GM23338 (cell line): ENCODE results near the gene TRPM1. TPM values are rescaled to one million over a fixed set of nuclear protein-coding genes. Genes with fewer than 3 reads are reported as not detected.

Source experiments
- ATAC-seq: fragments of 200-7000 bp; cut with Tn5 transposase; 3 replicates; pipeline ENCODE4 v1.9.1; 2020
- DNase-seq: peaks from one replicate; pipeline ENCODE4 v3.0.0-alpha.2; 2015; ENCODE audit warnings: low spot score
- H2AFZ ChIP-seq: fragments of 200-600 bp; sonication (generic); 2 replicates; pipeline ENCODE4 v1.8.0; 2016; ENCODE audit warnings: antibody characterized with exemption, mild to moderate bottlenecking, moderate library complexity
- H3F3A ChIP-seq: fragments of 200-600 bp; sonication (generic); replicated peaks from 2 replicates; pipeline ENCODE4 v1.8.0; 2017; ENCODE audit warnings: antibody characterized with exemption, mixed run types, low read depth
- H3K27ac ChIP-seq: fragments of 200-600 bp; sonication (generic); 2 replicates; pipeline ENCODE4 v1.6.1; 2016; ENCODE audit warnings: low read depth
- H3K27me3 ChIP-seq: fragments of 200-600 bp; sonication (generic); 2 replicates; pipeline ENCODE4 v1.8.0; 2016; ENCODE audit warnings: mild to moderate bottlenecking, mixed run types, moderate library complexity; ENCODE audit not compliant: insufficient read depth
- H3K36me3 ChIP-seq: fragments of 200-600 bp; sonication (generic); 2 replicates; pipeline ENCODE4 v1.8.0; 2016; ENCODE audit warnings: mild to moderate bottlenecking; ENCODE audit not compliant: insufficient read depth
- H3K4me1 ChIP-seq: fragments of 200-600 bp; sonication (generic); 2 replicates; pipeline ENCODE4 v1.8.0; 2016; ENCODE audit warnings: mild to moderate bottlenecking, moderate library complexity; ENCODE audit not compliant: insufficient read depth
- H3K4me2 ChIP-seq: fragments of 200-600 bp; sonication (generic); 2 replicates; pipeline ENCODE4 v1.7.1; 2017; ENCODE audit warnings: mixed run types
- H3K4me3 ChIP-seq: fragments of 200-600 bp; sonication (generic); 2 replicates; pipeline ENCODE4 v1.6.1; 2016; ENCODE audit warnings: mixed run types
- H3K79me2 ChIP-seq: fragments of 200-600 bp; sonication (generic); replicated peaks from 2 replicates; pipeline ENCODE4 v1.8.0; 2017; ENCODE audit warnings: mild to moderate bottlenecking; ENCODE audit not compliant: insufficient read depth
- H3K9me2 ChIP-seq: fragments of 200-600 bp; sonication (generic); 2 replicates; pipeline ENCODE4 v1.8.0; 2017; ENCODE audit not compliant: insufficient read depth
- H4K20me1 ChIP-seq: fragments of 200-600 bp; sonication (generic); replicated peaks from 2 replicates; pipeline ENCODE4 v1.8.0; 2017; ENCODE audit warnings: mild to moderate bottlenecking; ENCODE audit not compliant: insufficient read depth
- H3K27ac Mint-ChIP-seq: 2 replicates; pipeline ENCODE4 v1.8.0; 2020; ENCODE audit warnings: inconsistent platforms, mild to moderate bottlenecking, moderate library complexity, mixed read lengths
- H3K27me3 Mint-ChIP-seq: 3 replicates; pipeline ENCODE4 v1.8.0; 2022; ENCODE audit warnings: low read depth, mild to moderate bottlenecking, moderate library complexity, mixed read lengths, inconsistent platforms; ENCODE audit not compliant: insufficient read depth, poor library complexity
- H3K36me3 Mint-ChIP-seq: 3 replicates; pipeline ENCODE4 v1.8.0; 2021; ENCODE audit warnings: low read depth, mild to moderate bottlenecking, inconsistent platforms, moderate library complexity, mixed read lengths
- H3K4me1 Mint-ChIP-seq: 3 replicates; pipeline ENCODE4 v1.8.0; 2020; ENCODE audit warnings: mild to moderate bottlenecking, inconsistent platforms, mixed read lengths
- H3K4me3 Mint-ChIP-seq: 3 replicates; pipeline ENCODE4 v1.8.0; 2021; ENCODE audit warnings: moderate library complexity, mild to moderate bottlenecking, inconsistent platforms, mixed read lengths
- H3K9me3 Mint-ChIP-seq: 3 replicates; pipeline ENCODE4 v1.8.0; 2020; ENCODE audit warnings: moderate library complexity, mild to moderate bottlenecking, inconsistent platforms, mixed read lengths
- CREB1 ChIP-seq: fragments of 250-450 bp; sonication (Bioruptor Pico); IDR thresholded peaks from 2 replicates; pipeline ENCODE4 v1.5.0; 2020; ENCODE audit warnings: low read depth, mild to moderate bottlenecking, moderate library complexity
- ETS1 ChIP-seq: IDR thresholded peaks from 2 replicates; pipeline ENCODE4 v1.6.1; 2016; ENCODE audit warnings: antibody characterized with exemption
- EZH2 ChIP-seq: fragments of 200-600 bp; sonication (generic); IDR thresholded peaks from one replicate; pipeline ENCODE4 v1.8.0; 2017; ENCODE audit warnings: antibody characterized with exemption, mild to moderate bottlenecking, low read depth; ENCODE audit not compliant: unreplicated experiment
- EZH2phosphoT487 ChIP-seq: fragments of 200-600 bp; sonication (generic); IDR thresholded peaks from one replicate; pipeline ENCODE4 v1.8.1; 2018; ENCODE audit warnings: antibody characterized with exemption; ENCODE audit not compliant: unreplicated experiment
- JUNB ChIP-seq: IDR thresholded peaks from one replicate; pipeline ENCODE4 v1.6.1; 2016; ENCODE audit warnings: antibody characterized with exemption; ENCODE audit not compliant: unreplicated experiment
- NANOG ChIP-seq: IDR thresholded peaks from 2 replicates; pipeline ENCODE4 v1.6.1; 2016; ENCODE audit warnings: antibody characterized with exemption, borderline replicate concordance
- POLR2AphosphoS5 ChIP-seq: IDR thresholded peaks from 2 replicates; pipeline ENCODE4 v1.6.1; 2016; ENCODE audit warnings: antibody characterized with exemption, low read depth
- REST ChIP-seq: IDR thresholded peaks from one replicate; pipeline ENCODE4 v1.6.1; 2018; ENCODE audit warnings: antibody characterized with exemption; ENCODE audit not compliant: unreplicated experiment
- STAT1 ChIP-seq: IDR thresholded peaks from one replicate; pipeline ENCODE4 v1.6.1; 2016; ENCODE audit warnings: antibody characterized with exemption; ENCODE audit not compliant: unreplicated experiment
- ZNF114 ChIP-seq: fragments of 250-450 bp; sonication (Bioruptor Pico); IDR thresholded peaks from 2 replicates; pipeline ENCODE4 v1.5.0; 2020; ENCODE audit warnings: mild to moderate bottlenecking, moderate library complexity
- ZNF331 ChIP-seq: fragments of 250-450 bp; sonication (Bioruptor Pico); IDR thresholded peaks from 2 replicates; pipeline ENCODE4 v1.5.0; 2020; ENCODE audit warnings: low read depth, mild to moderate bottlenecking, moderate library complexity
- polyA plus RNA-seq: library from polyadenylated mRNA; unstranded; fragments of >200 nt; fragmentation: Nextera tagmentation; extraction: Ambion mirVana; gene quantifications from 2 replicates; pipeline ENCODE4 v1.2.1, GENCODE V29; 2016
- total RNA-seq: library from RNA; depleted of rRNA; stranded (reverse); fragments of >200 nt; shearing (Covaris generic); gene quantifications from 2 replicates; pipeline ENCODE4 v1.2.3, GENCODE V29; 2014
- TF ChIP-seq, protein P1 (sequence below): fragments of 250-450 bp; sonication (Bioruptor Pico); IDR thresholded peaks from 2 replicates; pipeline ENCODE4 v1.5.0; 2020; ENCODE audit warnings: mild to moderate bottlenecking, moderate library complexity
- TF ChIP-seq, protein P2 (sequence below), 2 experiments: fragments of 200-600 bp in 1 of 2; sonication (generic) in 1 of 2; conservative IDR thresholded peaks; 2 replicates each; pipeline versions ENCODE4 v1.5.1 to v1.6.1; 2016 to 2017; ENCODE audit warnings: antibody characterized with exemption in 2 of 2, low read depth in 2 of 2, mild to moderate bottlenecking in 2 of 2, moderate library complexity in 1 of 2

The TRPM1 gene
- total and polyA plus RNA-seq, 2 experiments from 2014 or later: 0.19 TPM; not detected in 1

GRCh38 chr15:31040611-31041010 lies 60.9 kb downstream of the TRPM1 start:
- TF ChIP-seq STAT1 (no peak), JUNB (no peak), CREB1 (no peak), ZNF331 (CRISPR knock-in tag) (no peak), ETS1 (no peak), EZH2phosphoT487 (no peak), ZNF114 (no peak), POLR2AphosphoS5 (no peak), REST (no peak), NANOG (no peak), EZH2 (no peak)
- TF ChIP-seq, protein P1, sequence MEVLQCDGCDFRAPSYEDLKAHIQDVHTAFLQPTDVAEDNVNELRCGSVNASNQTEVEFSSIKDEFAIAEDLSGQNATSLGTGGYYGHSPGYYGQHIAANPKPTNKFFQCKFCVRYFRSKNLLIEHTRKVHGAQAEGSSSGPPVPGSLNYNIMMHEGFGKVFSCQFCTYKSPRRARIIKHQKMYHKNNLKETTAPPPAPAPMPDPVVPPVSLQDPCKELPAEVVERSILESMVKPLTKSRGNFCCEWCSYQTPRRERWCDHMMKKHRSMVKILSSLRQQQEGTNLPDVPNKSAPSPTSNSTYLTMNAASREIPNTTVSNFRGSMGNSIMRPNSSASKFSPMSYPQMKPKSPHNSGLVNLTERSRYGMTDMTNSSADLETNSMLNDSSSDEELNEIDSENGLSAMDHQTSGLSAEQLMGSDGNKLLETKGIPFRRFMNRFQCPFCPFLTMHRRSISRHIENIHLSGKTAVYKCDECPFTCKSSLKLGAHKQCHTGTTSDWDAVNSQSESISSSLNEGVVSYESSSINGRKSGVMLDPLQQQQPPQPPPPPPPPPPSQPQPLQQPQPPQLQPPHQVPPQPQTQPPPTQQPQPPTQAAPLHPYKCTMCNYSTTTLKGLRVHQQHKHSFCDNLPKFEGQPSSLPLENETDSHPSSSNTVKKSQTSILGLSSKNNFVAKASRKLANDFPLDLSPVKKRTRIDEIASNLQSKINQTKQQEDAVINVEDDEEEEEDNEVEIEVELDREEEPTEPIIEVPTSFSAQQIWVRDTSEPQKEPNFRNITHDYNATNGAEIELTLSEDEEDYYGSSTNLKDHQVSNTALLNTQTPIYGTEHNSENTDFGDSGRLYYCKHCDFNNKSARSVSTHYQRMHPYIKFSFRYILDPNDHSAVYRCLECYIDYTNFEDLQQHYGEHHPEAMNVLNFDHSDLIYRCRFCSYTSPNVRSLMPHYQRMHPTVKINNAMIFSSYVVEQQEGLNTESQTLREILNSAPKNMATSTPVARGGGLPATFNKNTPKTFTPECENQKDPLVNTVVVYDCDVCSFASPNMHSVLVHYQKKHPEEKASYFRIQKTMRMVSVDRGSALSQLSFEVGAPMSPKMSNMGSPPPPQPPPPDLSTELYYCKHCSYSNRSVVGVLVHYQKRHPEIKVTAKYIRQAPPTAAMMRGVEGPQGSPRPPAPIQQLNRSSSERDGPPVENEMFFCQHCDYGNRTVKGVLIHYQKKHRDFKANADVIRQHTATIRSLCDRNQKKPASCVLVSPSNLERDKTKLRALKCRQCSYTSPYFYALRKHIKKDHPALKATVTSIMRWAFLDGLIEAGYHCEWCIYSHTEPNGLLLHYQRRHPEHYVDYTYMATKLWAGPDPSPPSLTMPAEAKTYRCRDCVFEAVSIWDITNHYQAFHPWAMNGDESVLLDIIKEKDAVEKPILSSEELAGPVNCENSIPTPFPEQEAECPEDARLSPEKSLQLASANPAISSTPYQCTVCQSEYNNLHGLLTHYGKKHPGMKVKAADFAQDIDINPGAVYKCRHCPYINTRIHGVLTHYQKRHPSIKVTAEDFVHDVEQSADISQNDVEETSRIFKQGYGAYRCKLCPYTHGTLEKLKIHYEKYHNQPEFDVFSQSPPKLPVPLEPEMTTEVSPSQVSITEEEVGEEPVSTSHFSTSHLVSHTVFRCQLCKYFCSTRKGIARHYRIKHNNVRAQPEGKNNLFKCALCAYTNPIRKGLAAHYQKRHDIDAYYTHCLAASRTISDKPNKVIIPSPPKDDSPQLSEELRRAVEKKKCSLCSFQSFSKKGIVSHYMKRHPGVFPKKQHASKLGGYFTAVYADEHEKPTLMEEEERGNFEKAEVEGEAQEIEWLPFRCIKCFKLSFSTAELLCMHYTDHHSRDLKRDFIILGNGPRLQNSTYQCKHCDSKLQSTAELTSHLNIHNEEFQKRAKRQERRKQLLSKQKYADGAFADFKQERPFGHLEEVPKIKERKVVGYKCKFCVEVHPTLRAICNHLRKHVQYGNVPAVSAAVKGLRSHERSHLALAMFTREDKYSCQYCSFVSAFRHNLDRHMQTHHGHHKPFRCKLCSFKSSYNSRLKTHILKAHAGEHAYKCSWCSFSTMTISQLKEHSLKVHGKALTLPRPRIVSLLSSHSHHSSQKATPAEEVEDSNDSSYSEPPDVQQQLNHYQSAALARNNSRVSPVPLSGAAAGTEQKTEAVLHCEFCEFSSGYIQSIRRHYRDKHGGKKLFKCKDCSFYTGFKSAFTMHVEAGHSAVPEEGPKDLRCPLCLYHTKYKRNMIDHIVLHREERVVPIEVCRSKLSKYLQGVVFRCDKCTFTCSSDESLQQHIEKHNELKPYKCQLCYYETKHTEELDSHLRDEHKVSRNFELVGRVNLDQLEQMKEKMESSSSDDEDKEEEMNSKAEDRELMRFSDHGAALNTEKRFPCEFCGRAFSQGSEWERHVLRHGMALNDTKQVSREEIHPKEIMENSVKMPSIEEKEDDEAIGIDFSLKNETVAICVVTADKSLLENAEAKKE (CRISPR knock-in tag): no peak
- TF ChIP-seq, protein P2, sequence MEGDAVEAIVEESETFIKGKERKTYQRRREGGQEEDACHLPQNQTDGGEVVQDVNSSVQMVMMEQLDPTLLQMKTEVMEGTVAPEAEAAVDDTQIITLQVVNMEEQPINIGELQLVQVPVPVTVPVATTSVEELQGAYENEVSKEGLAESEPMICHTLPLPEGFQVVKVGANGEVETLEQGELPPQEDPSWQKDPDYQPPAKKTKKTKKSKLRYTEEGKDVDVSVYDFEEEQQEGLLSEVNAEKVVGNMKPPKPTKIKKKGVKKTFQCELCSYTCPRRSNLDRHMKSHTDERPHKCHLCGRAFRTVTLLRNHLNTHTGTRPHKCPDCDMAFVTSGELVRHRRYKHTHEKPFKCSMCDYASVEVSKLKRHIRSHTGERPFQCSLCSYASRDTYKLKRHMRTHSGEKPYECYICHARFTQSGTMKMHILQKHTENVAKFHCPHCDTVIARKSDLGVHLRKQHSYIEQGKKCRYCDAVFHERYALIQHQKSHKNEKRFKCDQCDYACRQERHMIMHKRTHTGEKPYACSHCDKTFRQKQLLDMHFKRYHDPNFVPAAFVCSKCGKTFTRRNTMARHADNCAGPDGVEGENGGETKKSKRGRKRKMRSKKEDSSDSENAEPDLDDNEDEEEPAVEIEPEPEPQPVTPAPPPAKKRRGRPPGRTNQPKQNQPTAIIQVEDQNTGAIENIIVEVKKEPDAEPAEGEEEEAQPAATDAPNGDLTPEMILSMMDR (conservative IDR thresholded peaks at IDR 0.05; ENCODE audit: low read depth in 2 of 2): no peak
- DNase-seq (no peak), ATAC-seq (no peak)
- no peaks in the 10 kb centered on the region for H3K36me3 Mint-ChIP-seq
- no peak overlapping the region for H3K4me3 Mint-ChIP-seq
- Histone ChIP-seq H3F3A (no peaks in the 10 kb centered on the region), H2AFZ (no peak overlapping the region), H3K9me2 (no peaks in the 10 kb centered on the region), H3K4me2 (no peak overlapping the region), H3K4me3 (no peak overlapping the region), H3K4me1 (0 out of 2 replicates have a peak, but pooled peaks cover 11% of the 10 kb centered on the region), H3K27me3 (no peaks in the 10 kb centered on the region), H4K20me1 (no peaks in the 10 kb centered on the region), H3K27ac (no peak overlapping the region), H3K36me3 (no peaks in the 10 kb centered on the region), H3K79me2 (no peaks in the 10 kb centered on the region)
- no peak overlapping the region for H3K27ac Mint-ChIP-seq
- H3K9me3 Mint-ChIP-seq: no peaks in the 10 kb centered on the region; the same call in 2 of the 3 replicates
- H3K4me1 Mint-ChIP-seq: peaks cover 15% of the 10 kb centered on the region
- H3K27me3 Mint-ChIP-seq: peaks cover 8% of the 10 kb centered on the region
